ENCODE data around the gene UBALD2. TPM values are rescaled to one million over a fixed set of nuclear protein-coding genes. Genes with fewer than 3 reads are reported as not detected.
A peak's percentile ranks its signal among the peaks of the same experiment; 100 is the strongest.

Gene UBALD2
- total RNA-seq, 1 donor: 5.1 TPM

- H3K79me2 ChIP-seq (ENCODE audit: insufficient read depth, low read length): no peaks in the 10 kb centered on the region
- H4K20me1 ChIP-seq (ENCODE audit: insufficient read depth, low read length): no peaks in the 10 kb centered on the region
- no peak overlapping the region for H3K27ac ChIP-seq (ENCODE audit: low read depth, low read length)
- TF ChIP-seq CTCF (IDR thresholded peaks at IDR 0.05; ENCODE audit: extremely low read depth, low read depth, low read length): peak; percentile 90
- H3K36me3 ChIP-seq (ENCODE audit: insufficient read depth, low read length): no peaks in the 10 kb centered on the region
- no peaks in the 10 kb centered on the region for H3K27me3 ChIP-seq (ENCODE audit: insufficient read depth, low read length)
- peaks cover 5% of the 10 kb centered on the region for H3K4me1 ChIP-seq (ENCODE audit: insufficient read depth, low read length)
- H3K4me2 ChIP-seq (ENCODE audit: insufficient read depth, low read length): no peak overlapping the region
- no peak overlapping the region for H2AFZ ChIP-seq (ENCODE audit: low read length)
- H3K9me3 ChIP-seq (ENCODE audit: low read depth, low read length): no peaks in the 10 kb centered on the region
- peak; percentile 99 for DNase-seq (ENCODE audit: insufficient read length, low spot score, missing footprints)
- H3K4me3 ChIP-seq (ENCODE audit: insufficient read depth, low read length): no peak overlapping the region
Measured at GRCh38 chr17:76278952-76279741, 14.0 kb downstream of the UBALD2 start.

GRCh38 chr17:76279742-76280287 lies 14.7 kb downstream of the UBALD2 start:
- Histone ChIP-seq H3K4me1 (ENCODE audit: insufficient read depth, low read length) (peaks cover 5% of the 10 kb centered on the region), H3K79me2 (ENCODE audit: insufficient read depth, low read length) (no peaks in the 10 kb centered on the region), H3K4me2 (ENCODE audit: insufficient read depth, low read length) (no peak overlapping the region), H3K4me3 (ENCODE audit: insufficient read depth, low read length) (no peak overlapping the region), H3K27ac (ENCODE audit: low read depth, low read length) (no peak overlapping the region), H4K20me1 (ENCODE audit: insufficient read depth, low read length) (no peaks in the 10 kb centered on the region), H3K27me3 (ENCODE audit: insufficient read depth, low read length) (no peaks in the 10 kb centered on the region), H2AFZ (ENCODE audit: low read length) (no peak overlapping the region), H3K9me3 (ENCODE audit: low read depth, low read length) (no peaks in the 10 kb centered on the region), H3K36me3 (ENCODE audit: insufficient read depth, low read length) (no peaks in the 10 kb centered on the region)
- peak; percentile 69 for DNase-seq (ENCODE audit: insufficient read length, low spot score, missing footprints)
- no peak for TF ChIP-seq CTCF (IDR thresholded peaks at IDR 0.05; ENCODE audit: extremely low read depth, low read depth, low read length)

- Histone ChIP-seq H3K4me1 (ENCODE audit: insufficient read depth, low read length) (peaks cover 5% of the 10 kb centered on the region), H4K20me1 (ENCODE audit: insufficient read depth, low read length) (no peaks in the 10 kb centered on the region), H2AFZ (ENCODE audit: low read length) (no peak overlapping the region), H3K4me2 (ENCODE audit: insufficient read depth, low read length) (no peak overlapping the region), H3K4me3 (ENCODE audit: insufficient read depth, low read length) (no peak overlapping the region), H3K36me3 (ENCODE audit: insufficient read depth, low read length) (no peaks in the 10 kb centered on the region), H3K79me2 (ENCODE audit: insufficient read depth, low read length) (no peaks in the 10 kb centered on the region), H3K9me3 (ENCODE audit: low read depth, low read length) (no peaks in the 10 kb centered on the region), H3K27me3 (ENCODE audit: insufficient read depth, low read length) (no peaks in the 10 kb centered on the region), H3K27ac (ENCODE audit: low read depth, low read length) (no peak overlapping the region)
- no peak for TF ChIP-seq CTCF (IDR thresholded peaks at IDR 0.05; ENCODE audit: extremely low read depth, low read depth, low read length)
- DNase-seq (ENCODE audit: insufficient read length, low spot score, missing footprints): no peak
Measured at GRCh38 chr17:76280650-76281049, 15.5 kb downstream of the UBALD2 start.

GRCh38 chr17:76281573-76282371 lies 16.6 kb downstream of the UBALD2 start:
- Histone ChIP-seq H4K20me1 (ENCODE audit: insufficient read depth, low read length) (no peaks in the 10 kb centered on the region), H3K4me3 (ENCODE audit: insufficient read depth, low read length) (no peak overlapping the region), H3K27ac (ENCODE audit: low read depth, low read length) (no peak overlapping the region), H3K79me2 (ENCODE audit: insufficient read depth, low read length) (no peaks in the 10 kb centered on the region), H3K36me3 (ENCODE audit: insufficient read depth, low read length) (no peaks in the 10 kb centered on the region), H3K4me1 (ENCODE audit: insufficient read depth, low read length) (peaks cover 5% of the 10 kb centered on the region), H3K4me2 (ENCODE audit: insufficient read depth, low read length) (no peak overlapping the region), H3K27me3 (ENCODE audit: insufficient read depth, low read length) (no peaks in the 10 kb centered on the region), H2AFZ (ENCODE audit: low read length) (no peak overlapping the region), H3K9me3 (ENCODE audit: low read depth, low read length) (no peaks in the 10 kb centered on the region)
- TF ChIP-seq CTCF (IDR thresholded peaks at IDR 0.05; ENCODE audit: extremely low read depth, low read depth, low read length): no peak
- DNase-seq (ENCODE audit: insufficient read length, low spot score, missing footprints): peak; percentile 74
